ENCODE results near the gene HMOX2. TPM values are rescaled to one million over a fixed set of nuclear protein-coding genes. Genes with fewer than 3 reads are reported as not detected.

HMOX2 gene
- total and polyA plus RNA-seq, 12 donors = 58.4 to 251 (median 85.3) TPM

- intact Hi-C loops (cut with DNase I) = no loop called here
- WGBS, 2 donors = 75 to 81% methylated on average over 8 of the region's 8 CpGs
- no peaks in the 10 kb centered on the region for H3K36me3 ChIP-seq
Observed at GRCh38 chr16:4544473-4544872, 68.3 kb downstream of the HMOX2 start.

DNA sequence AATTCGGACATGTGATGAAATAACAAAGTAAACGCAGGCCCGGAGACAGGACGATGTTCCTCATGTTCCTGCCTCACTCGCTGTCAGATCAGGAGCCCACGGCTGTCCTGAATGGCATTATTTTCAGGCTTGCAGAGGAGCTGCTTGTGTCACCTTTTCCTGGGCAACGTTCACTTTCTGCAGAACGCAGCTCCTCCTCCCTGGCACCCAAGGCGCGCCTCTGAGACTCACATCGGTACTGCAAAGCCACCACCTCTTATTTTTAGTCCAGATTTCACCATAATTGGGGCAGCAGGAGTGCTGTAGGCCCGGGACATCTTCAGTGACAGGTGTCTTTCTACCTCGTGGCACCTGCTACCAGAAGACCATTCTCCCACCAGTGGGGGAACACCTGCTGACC, 71.9 kb downstream of the HMOX2 start:
- intact Hi-C loops (cut with DNase I) = loop anchor here in 8 of 10 donors (1.0 to 5.0 kb wide), 5 partner anchors 33 to 42 kb away; no protein-coding TSS in a partner anchor

More at GRCh38 chr16:4544473-4544872, 68.3 kb downstream of the HMOX2 start:
- Histone ChIP-seq H3K4me1 (peaks cover 0 to 5% (median 0%) of the 10 kb centered on the region in 9 donors), H3K4me3 (no peak overlapping the region), H3K27me3 (no peaks in the 10 kb centered on the region), H3K27ac (no peak overlapping the region), H3K9me3 (peaks cover 0 to 11% (median 6%) of the 10 kb centered on the region in 11 donors)
- TF ChIP-seq, protein P1, sequence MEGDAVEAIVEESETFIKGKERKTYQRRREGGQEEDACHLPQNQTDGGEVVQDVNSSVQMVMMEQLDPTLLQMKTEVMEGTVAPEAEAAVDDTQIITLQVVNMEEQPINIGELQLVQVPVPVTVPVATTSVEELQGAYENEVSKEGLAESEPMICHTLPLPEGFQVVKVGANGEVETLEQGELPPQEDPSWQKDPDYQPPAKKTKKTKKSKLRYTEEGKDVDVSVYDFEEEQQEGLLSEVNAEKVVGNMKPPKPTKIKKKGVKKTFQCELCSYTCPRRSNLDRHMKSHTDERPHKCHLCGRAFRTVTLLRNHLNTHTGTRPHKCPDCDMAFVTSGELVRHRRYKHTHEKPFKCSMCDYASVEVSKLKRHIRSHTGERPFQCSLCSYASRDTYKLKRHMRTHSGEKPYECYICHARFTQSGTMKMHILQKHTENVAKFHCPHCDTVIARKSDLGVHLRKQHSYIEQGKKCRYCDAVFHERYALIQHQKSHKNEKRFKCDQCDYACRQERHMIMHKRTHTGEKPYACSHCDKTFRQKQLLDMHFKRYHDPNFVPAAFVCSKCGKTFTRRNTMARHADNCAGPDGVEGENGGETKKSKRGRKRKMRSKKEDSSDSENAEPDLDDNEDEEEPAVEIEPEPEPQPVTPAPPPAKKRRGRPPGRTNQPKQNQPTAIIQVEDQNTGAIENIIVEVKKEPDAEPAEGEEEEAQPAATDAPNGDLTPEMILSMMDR (IDR thresholded peaks at IDR 0.05) = no peak
- DNase-seq (no peak), ATAC-seq (no peak)

DNA sequence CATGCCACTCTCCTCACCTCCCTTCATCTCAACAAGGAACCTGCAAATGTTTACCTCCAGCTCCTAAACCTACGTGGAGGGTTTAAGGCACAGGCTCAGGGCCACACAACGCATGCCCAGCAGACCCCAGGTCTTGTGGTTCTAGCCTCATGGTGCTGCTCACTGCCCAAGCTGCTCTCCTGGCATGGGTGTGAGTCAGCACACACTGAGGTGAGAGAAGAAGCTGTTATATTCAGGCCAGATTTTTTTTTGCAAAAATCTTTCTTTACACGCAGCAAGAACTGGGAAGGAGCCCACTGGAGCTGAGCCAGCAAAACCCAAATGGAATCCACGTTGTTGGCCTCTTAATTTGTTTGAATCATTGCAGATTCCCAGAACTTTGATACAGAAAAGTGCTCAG, 74.4 kb downstream of the HMOX2 start:
- Histone ChIP-seq H3K27ac (no peak overlapping the region), H3K4me1 (peaks cover 0 to 5% (median 0%) of the 10 kb centered on the region in 9 donors), H3K36me3 (no peaks in the 10 kb centered on the region), H3K9me3 (no peaks in the 10 kb centered on the region), H3K27me3 (no peaks in the 10 kb centered on the region), H3K4me3 (no peak overlapping the region)
- WGBS, 2 donors = 47 to 57% methylated on average over 4 of the region's 4 CpGs
- no peak for ATAC-seq
- intact Hi-C loops (cut with DNase I) = no loop called here
- TF ChIP-seq, protein P1 (IDR thresholded peaks at IDR 0.05) = no peak
- no peak for DNase-seq

More for the DNA sequence above, 71.9 kb downstream of the HMOX2 start:
- TF ChIP-seq, protein P1 (IDR thresholded peaks at IDR 0.05) = no peak
- no peak for DNase-seq
- ATAC-seq = no peak
- WGBS, 2 donors = 78 to 85% methylated on average over 13 of the region's 13 CpGs
- Histone ChIP-seq H3K4me1 (peaks cover 0 to 5% (median 0%) of the 10 kb centered on the region in 9 donors), H3K27me3 (no peaks in the 10 kb centered on the region), H3K9me3 (no peaks in the 10 kb centered on the region), H3K36me3 (no peaks in the 10 kb centered on the region), H3K4me3 (no peak overlapping the region), H3K27ac (no peak overlapping the region)

DNA sequence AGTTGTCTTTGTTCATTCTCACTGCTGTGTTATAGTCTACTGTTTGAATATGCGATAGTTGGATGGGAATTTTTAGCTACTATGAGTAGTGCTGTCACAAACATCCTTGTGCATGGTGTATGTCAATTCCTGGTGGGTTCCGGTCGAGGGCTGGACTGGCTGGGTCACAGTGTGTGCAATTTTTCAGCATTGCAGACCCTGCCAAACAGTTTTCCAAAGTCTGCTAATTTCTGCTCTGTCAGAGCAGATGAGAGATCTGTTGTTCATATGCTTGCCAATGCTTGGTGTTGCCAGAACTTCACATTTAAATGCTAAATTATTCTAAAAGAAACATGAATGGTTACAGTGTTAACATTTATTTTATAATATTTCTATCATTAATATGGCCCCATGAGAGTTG, 76.3 kb downstream of the HMOX2 start:
- H3K27ac ChIP-seq = no peak overlapping the region
- no peaks in the 10 kb centered on the region for H3K36me3 ChIP-seq
- no peaks in the 10 kb centered on the region for H3K9me3 ChIP-seq
- ATAC-seq = no peak
- no peak for DNase-seq
- H3K4me3 ChIP-seq = no peak overlapping the region
- TF ChIP-seq, protein P1 (IDR thresholded peaks at IDR 0.05) = no peak
- H3K4me1 ChIP-seq = peaks cover 0 to 5% (median 0%) of the 10 kb centered on the region in 9 donors
- 56 to 60% methylated on average over 3 of the region's 3 CpGs for WGBS, 2 donors
- intact Hi-C loops (cut with DNase I) = no loop called here
- no peaks in the 10 kb centered on the region for H3K27me3 ChIP-seq
